Loucy (cell line): Measurements from ENCODE around the gene VWA3A.

Source experiments
- CTCF ChIP-seq: fragments of 200-600 bp; sonication (generic); conservative IDR thresholded peaks from 2 replicates; pipeline ENCODE4 v1.5.1; 2014; ENCODE audit warnings: mild to moderate bottlenecking, antibody characterized with exemption, low read length
- EZH2phosphoT487 ChIP-seq: fragments of 200-600 bp; IDR thresholded peaks from 2 replicates; pipeline ENCODE4 v1.6.1; 2018; ENCODE audit warnings: antibody characterized with exemption, mild to moderate bottlenecking, moderate library complexity, borderline replicate concordance

GRCh38 chr16:22151246-22151998, 59.1 kb downstream of the VWA3A start:
- TF ChIP-seq CTCF = no peak
- no peak for TF ChIP-seq EZH2phosphoT487
